Heart right ventricle (tissue), 16 donors: ENCODE data around the gene ZFAND3. TPM values are rescaled to one million over a fixed set of nuclear protein-coding genes. Genes with fewer than 3 reads are reported as not detected.

Experiments
- ATAC-seq, 8 donors: fragments of 200-7000 bp; cut with Tn5 transposase; one replicate each; pipeline ENCODE4 v1.9.1; 2020; ENCODE audit warnings: mild to moderate bottlenecking in 8 of 8, moderate library complexity in 8 of 8, moderate number of reproducible peaks in 1 of 8
- DNase-seq, 2 donors: peaks; one replicate each; pipeline ENCODE4 v3.0.0-alpha.2; 2020
- H3K27ac ChIP-seq, 10 donors: fragments of 200-600 bp; sonication (generic) in 2 of 10; one replicate each; pipeline versions ENCODE4 v1.5.0 to v1.8.0; 2020 to 2022; ENCODE audit warnings: mild to moderate bottlenecking in 3 of 10
- H3K27me3 ChIP-seq, 7 donors: fragments of 200-600 bp; one replicate each; pipeline ENCODE4 v1.8.0; 2021 to 2022; ENCODE audit warnings: mild to moderate bottlenecking in 2 of 7
- H3K36me3 ChIP-seq, 9 donors: fragments of 200-600 bp; sonication (generic) in 1 of 9; one replicate each; pipeline versions ENCODE4 v1.5.0 to v1.8.0; 2020 to 2022; ENCODE audit warnings: mild to moderate bottlenecking in 2 of 9
- H3K4me1 ChIP-seq, 9 donors: fragments of 200-600 bp; sonication (generic) in 1 of 9; one replicate each; pipeline versions ENCODE4 v1.5.0 to v1.8.0; 2020 to 2022; ENCODE audit warnings: mild to moderate bottlenecking in 4 of 9
- H3K4me3 ChIP-seq, 10 donors: fragments of 200-600 bp; sonication (generic) in 2 of 10; one replicate each; pipeline versions ENCODE4 v1.5.0 to v1.8.0; 2020 to 2022; ENCODE audit warnings: mild to moderate bottlenecking in 7 of 10, moderate library complexity in 2 of 10
- H3K9me3 ChIP-seq, 11 donors: fragments of 200-600 bp in 10 of 11; sonication (generic) in 2 of 11; one replicate each; pipeline versions ENCODE4 v1.5.0 to v1.8.0; 2013 to 2022; ENCODE audit warnings: mild to moderate bottlenecking in 2 of 11, control low read depth in 1 of 11, moderate library complexity in 1 of 11
- WGBS, 2 donors: extraction: QIAGEN DNeasy Blood & Tissue Kit; methylation state at CpG; one replicate each; pipeline ENCODE4 v1.1.7; 2013; ENCODE audit warnings: inconsistent platforms in 1 of 2; 5-methylcytosine and 5-hydroxymethylcytosine counted together
- intact Hi-C, 10 donors: fragments of 100-400 bp; cut with DNase I; formaldehyde crosslinking; loops; one replicate each; pipeline versions ENCODE4 v1.11.1 to v1.14.2; 2022
- polyA plus RNA-seq, 2 donors: library from polyadenylated mRNA; stranded (reverse); fragments of 200-250 nt; gene quantifications; one replicate each; pipeline ENCODE4 v1.2.3, GENCODE V29; 2013
- total RNA-seq, 10 donors: library from RNA; stranded (reverse); fragmentation: NEBNext Ultra II Directional in 3 of 10; extraction: Animal tissue kit (Norgen Biotek cat#: 25700) in 3 of 10; gene quantifications; one replicate each; pipeline versions ENCODE4 v1.2.1 to v1.2.4, GENCODE V29; 2021 to 2023
- TF ChIP-seq, protein P1 (sequence below), 9 donors: fragments of 200-600 bp; sonication (generic) in 2 of 9; IDR thresholded peaks; one replicate each; pipeline versions ENCODE4 v1.5.0 to v1.8.0; 2021 to 2022; ENCODE audit warnings: antibody characterized with exemption in 9 of 9, mild to moderate bottlenecking in 5 of 9, moderate library complexity in 1 of 9
- donor health status: Arrhythmogenic right ventricular cardiomyopathy.
- donor health status: ischemic (EF 13 %, LVEDD 7.1; RV severe dilation, severe dysfunction).
- donor health status: healthy with polysubstance abuse.
- donor health status: DM: no; HTN: yes; CAD: no.
- donor health status: DM: no; HTN: no; CAD: no.
- donor health status: ischemic (EF 25% LVEDD 6.9; RV normal size, moderate dysfunction).
- donor health status: ischemic (EF 25% LVEDD 5.7; RV mildly dilated, moderate dysfunction).
- donor health status: healthy.
- donor health status: DM: yes; HTN: yes; CAD: no.
- donor health status: Ischemic cardiomyopathy.
- donor health status: ischemic (EF 35%, LVEDD 5.7; RV mildly dilated, moderate dysfunction).
- donor health status: nonischemic (EF 11% LVEDD 7.7; RV severe dilation, severe dysfunction).
- donor health status: DM: yes; HTN: yes; CAD: no.
- donor health status: PGD.
- donor health status: ischemic (EF 29% LVEDD 5.4; RV normal size, mild dysfunction).
- donor health status: nonischemic (EF 23%, LVEDD 6.1; RV moderate dilation, normal function).

Gene ZFAND3
- total and polyA plus RNA-seq, 12 donors = 24.4 to 123 (median 105) TPM

- TF ChIP-seq, protein P1, sequence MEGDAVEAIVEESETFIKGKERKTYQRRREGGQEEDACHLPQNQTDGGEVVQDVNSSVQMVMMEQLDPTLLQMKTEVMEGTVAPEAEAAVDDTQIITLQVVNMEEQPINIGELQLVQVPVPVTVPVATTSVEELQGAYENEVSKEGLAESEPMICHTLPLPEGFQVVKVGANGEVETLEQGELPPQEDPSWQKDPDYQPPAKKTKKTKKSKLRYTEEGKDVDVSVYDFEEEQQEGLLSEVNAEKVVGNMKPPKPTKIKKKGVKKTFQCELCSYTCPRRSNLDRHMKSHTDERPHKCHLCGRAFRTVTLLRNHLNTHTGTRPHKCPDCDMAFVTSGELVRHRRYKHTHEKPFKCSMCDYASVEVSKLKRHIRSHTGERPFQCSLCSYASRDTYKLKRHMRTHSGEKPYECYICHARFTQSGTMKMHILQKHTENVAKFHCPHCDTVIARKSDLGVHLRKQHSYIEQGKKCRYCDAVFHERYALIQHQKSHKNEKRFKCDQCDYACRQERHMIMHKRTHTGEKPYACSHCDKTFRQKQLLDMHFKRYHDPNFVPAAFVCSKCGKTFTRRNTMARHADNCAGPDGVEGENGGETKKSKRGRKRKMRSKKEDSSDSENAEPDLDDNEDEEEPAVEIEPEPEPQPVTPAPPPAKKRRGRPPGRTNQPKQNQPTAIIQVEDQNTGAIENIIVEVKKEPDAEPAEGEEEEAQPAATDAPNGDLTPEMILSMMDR (IDR thresholded peaks at IDR 0.05) = no peak
- intact Hi-C loops = no loop called here
- DNase-seq = no peak
- H3K4me3 ChIP-seq = no peak overlapping the region
- H3K27me3 ChIP-seq = no peaks in the 10 kb centered on the region
- WGBS, 2 donors = 98% methylated on average over 22 of the region's 22 CpGs
- H3K9me3 ChIP-seq = no peaks in the 10 kb centered on the region
- H3K27ac ChIP-seq = no peak overlapping the region
- no peak for ATAC-seq
- peaks cover 0 to 42% (median 7%) of the 10 kb centered on the region in 9 donors for H3K4me1 ChIP-seq
- H3K36me3 ChIP-seq = peaks cover 0 to 52% (median 12%) of the 10 kb centered on the region in 9 donors
These were observed 332.3 kb downstream of the ZFAND3 start for GRCh38 chr6:38151580-38152500.

DNA sequence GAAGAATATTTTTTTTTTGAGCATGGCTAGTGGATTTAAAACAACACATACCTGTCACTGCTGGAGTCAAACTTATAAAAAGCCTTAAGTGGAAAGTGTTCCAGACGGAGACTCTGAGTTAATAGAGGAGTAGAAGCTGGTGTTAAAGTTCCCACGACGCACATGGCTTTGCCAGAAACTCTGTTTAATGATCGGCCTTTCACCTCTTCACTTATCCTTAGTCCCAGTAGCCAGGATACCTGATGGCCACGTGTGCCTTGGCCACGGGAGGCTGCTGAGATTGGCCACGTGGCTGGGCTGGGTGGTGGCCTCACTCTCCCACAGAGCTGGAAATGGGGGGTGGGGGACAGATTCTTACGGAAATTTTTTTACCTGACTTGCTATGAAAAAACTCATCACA, 333.1 kb downstream of the ZFAND3 start:
- intact Hi-C loops = no loop called here
- Histone ChIP-seq H3K4me1 (peaks cover 0 to 42% (median 7%) of the 10 kb centered on the region in 9 donors), H3K27ac (no peak overlapping the region), H3K36me3 (peaks cover 0 to 52% (median 12%) of the 10 kb centered on the region in 9 donors), H3K9me3 (no peaks in the 10 kb centered on the region), H3K4me3 (no peak overlapping the region), H3K27me3 (no peaks in the 10 kb centered on the region)
- TF ChIP-seq, protein P1 (IDR thresholded peaks at IDR 0.05) = no peak
- WGBS, 2 donors = 93 to 95% methylated on average over 8 of the region's 8 CpGs
- no peak for ATAC-seq
- DNase-seq = no peak

DNA sequence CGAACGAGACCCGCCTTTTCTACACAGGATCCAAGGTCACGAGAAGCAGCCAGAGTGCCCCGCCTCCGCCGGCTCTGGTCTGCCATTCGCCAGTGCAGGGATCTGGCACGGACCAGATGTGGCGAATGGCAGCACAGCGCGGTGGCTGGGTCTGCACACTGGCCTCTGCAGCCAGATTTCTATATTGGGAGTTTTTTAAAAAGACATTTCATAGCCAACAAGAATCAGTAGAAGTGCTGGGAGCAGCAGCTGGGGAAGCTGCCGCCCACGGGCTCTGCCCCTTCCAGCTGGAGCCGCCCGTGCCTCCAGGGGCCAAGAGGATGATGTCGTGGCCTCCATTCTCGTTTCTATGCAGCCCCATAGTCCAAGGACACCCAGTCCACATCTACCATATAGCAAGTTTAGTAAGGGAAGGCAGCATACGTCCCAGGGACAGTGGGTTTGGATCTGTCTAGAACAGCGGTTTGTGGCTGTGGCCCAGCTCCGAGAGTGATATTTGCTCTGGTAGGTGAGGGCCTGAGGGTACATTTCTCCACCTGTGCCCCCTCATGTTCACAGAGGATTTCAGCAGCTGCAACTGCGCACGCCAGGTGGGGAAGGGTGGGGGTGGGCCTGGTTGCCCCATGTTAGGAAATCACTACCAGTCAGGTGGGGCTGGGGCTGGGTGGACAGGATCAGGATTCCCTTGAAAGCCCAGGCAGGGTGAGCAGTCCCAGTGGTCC, 333.7 kb downstream of the ZFAND3 start:
- Histone ChIP-seq H3K9me3 (no peaks in the 10 kb centered on the region), H3K4me3 (no peak overlapping the region), H3K27ac (no peak overlapping the region), H3K36me3 (peaks cover 0 to 50% (median 12%) of the 10 kb centered on the region in 9 donors), H3K27me3 (no peaks in the 10 kb centered on the region), H3K4me1 (peaks cover 0 to 41% (median 7%) of the 10 kb centered on the region in 9 donors)
- DNase-seq (no peak), ATAC-seq (no peak)
- TF ChIP-seq, protein P1 (IDR thresholded peaks at IDR 0.05) = no peak
- intact Hi-C loops = no loop called here
- 89% methylated on average over 23 of the region's 23 CpGs for WGBS, 2 donors

DNA sequence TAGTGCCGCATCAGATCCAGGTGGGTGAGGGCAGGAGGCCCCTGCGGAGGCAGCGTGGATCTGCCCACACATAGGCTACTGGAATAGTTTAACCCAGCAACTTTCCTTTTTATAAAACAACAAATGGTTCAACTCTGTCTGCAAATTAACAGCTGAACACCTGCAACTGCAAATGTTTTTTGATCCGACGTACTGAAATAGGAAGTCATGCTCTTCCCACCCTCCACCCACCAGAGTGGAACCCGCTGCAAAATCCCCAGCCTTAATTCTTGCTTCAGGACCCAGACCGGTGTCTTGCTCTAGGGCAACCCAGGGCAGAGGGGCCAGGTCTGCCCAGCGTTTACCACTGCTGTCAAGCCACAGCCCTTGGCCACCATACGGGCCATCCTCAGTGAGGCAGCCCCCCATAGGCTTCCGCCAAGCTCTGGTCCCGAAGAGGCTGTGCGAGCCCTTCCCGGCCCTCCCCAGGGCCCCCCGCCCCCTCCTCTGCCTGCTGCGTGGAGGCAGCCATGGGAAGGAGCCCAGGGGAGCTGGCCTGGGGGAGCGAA, 334.3 kb downstream of the ZFAND3 start:
- Histone ChIP-seq H3K27me3 (no peaks in the 10 kb centered on the region), H3K36me3 (peaks cover 0 to 44% (median 12%) of the 10 kb centered on the region in 9 donors), H3K27ac (no peak overlapping the region), H3K4me3 (no peak overlapping the region), H3K9me3 (no peaks in the 10 kb centered on the region), H3K4me1 (peaks cover 0 to 34% (median 7%) of the 10 kb centered on the region in 9 donors)
- DNase-seq (no peak), ATAC-seq (no peak)
- intact Hi-C loops = no loop called here
- TF ChIP-seq, protein P1 (IDR thresholded peaks at IDR 0.05) = no peak
- 78 to 79% methylated on average over 16 of the region's 16 CpGs for WGBS, 2 donors
